ENCODE measurements around the gene HUS1. TPM values are rescaled to one million over a fixed set of nuclear protein-coding genes. Genes with fewer than 3 reads are reported as not detected.

The HUS1 gene
- total and polyA plus RNA-seq, 2 of the 8 experiments (the other 6 are each of a cell fraction or from before 2014, with no cell fraction given): 15.0 to 33.0 TPM

GRCh38 chr7:48006866-48007265 lies 27.5 kb upstream of the HUS1 start (continued):
- TF ChIP-seq CHD7 (IDR thresholded peaks at IDR 0.05; ENCODE audit: insufficient replicate concordance, low read length) (no peak), SAP30 (IDR thresholded peaks at IDR 0.05; ENCODE audit: insufficient read depth, insufficient replicate concordance, low read length) (no peak), POLR2AphosphoS5 (IDR thresholded peaks at IDR 0.05; ENCODE audit: low read depth, low read length) (no peak), ASH2L (IDR thresholded peaks at IDR 0.05; ENCODE audit: low read length) (no peak), POU5F1 (IDR thresholded peaks at IDR 0.05; ENCODE audit: low read depth, low read length) (no peak), ATF2 (IDR thresholded peaks at IDR 0.05; ENCODE audit: low read length) (no peak), RXRA (IDR thresholded peaks at IDR 0.05; ENCODE audit: insufficient read depth, low read depth, low read length) (no peak), MAFK (IDR thresholded peaks at IDR 0.05; ENCODE audit: low read depth, low read length) (no peak), RAD21 (IDR thresholded peaks at IDR 0.05 in 1 of 2, conservative IDR thresholded peaks at IDR 0.05 in 1 of 2; ENCODE audit: low read depth in 2 of 2, low read length in 2 of 2) (no peak), YY1 (IDR thresholded peaks at IDR 0.05; ENCODE audit: low read depth, low read length) (no peak)
